Prostate gland (tissue), 2 donors: Measurements from ENCODE around the gene AGR2. TPM values are rescaled to one million over a fixed set of nuclear protein-coding genes. Genes with fewer than 3 reads are reported as not detected.

Source experiments
- DNase-seq: peaks from one replicate; pipeline ENCODE4 v3.0.0-alpha.2; 2019; ENCODE audit warnings: low spot score
- H3K27ac ChIP-seq, 2 donors: fragments of 200-600 bp; sonication (generic); 2 replicates each; pipeline ENCODE4 v1.5.1; 2017 to 2019
- H3K27me3 ChIP-seq: fragments of 200-600 bp; sonication (generic); replicated peaks from 2 replicates; pipeline ENCODE4 v1.5.1; 2019; ENCODE audit not compliant: insufficient read depth
- H3K36me3 ChIP-seq, 2 donors: fragments of 200-600 bp; sonication (generic); 1 replicate in 1 of 2; 2 replicates in 1 of 2; pipeline versions ENCODE4 v1.5.1 to v1.8.1; 2017 to 2019
- H3K4me1 ChIP-seq: fragments of 200-600 bp; sonication (generic); replicated peaks from 2 replicates; pipeline ENCODE4 v1.5.1; 2019
- H3K4me3 ChIP-seq, 2 donors: fragments of 200-600 bp; sonication (generic); 2 replicates each; pipeline ENCODE4 v1.5.1; 2017 to 2019
- H3K9me3 ChIP-seq: fragments of 200-600 bp; sonication (generic); 2 replicates; pipeline ENCODE4 v1.5.1; 2017
- POLR2A ChIP-seq: fragments of 450-650 bp; IDR thresholded peaks from one replicate; pipeline ENCODE4 v1.6.1; 2016; ENCODE audit warnings: antibody characterized with exemption, mild to moderate bottlenecking
- POLR2AphosphoS5 ChIP-seq: sonication (generic); formaldehyde crosslinking; IDR thresholded peaks from one replicate; pipeline ENCODE4 v1.6.1; 2017; ENCODE audit warnings: antibody characterized with exemption
- WGBS: methylation state at CpG from one replicate; pipeline ENCODE4 v1.1.5; 2018; 5-methylcytosine and 5-hydroxymethylcytosine counted together
- intact Hi-C: fragments of 100-400 bp; cut with DNase I; formaldehyde crosslinking; loops from one replicate; pipeline ENCODE4 v1.14.2; 2022
- total RNA-seq, 2 donors: library from RNA; depleted of rRNA; stranded (reverse); fragments of >200 nt; gene quantifications; one replicate each; pipeline ENCODE4 v1.1.0, GENCODE V29; 2016
- TF ChIP-seq, protein P1 (sequence below), 4 experiments: fragments of 200-600 bp in 2 of 4; fragments of 450-650 bp in 2 of 4; sonication (generic) in 2 of 4; IDR thresholded peaks; 1 replicate in 3 of 4; 2 replicates in 1 of 4; pipeline ENCODE4 v1.5.1; 2016 to 2019; ENCODE audit warnings: antibody characterized with exemption in 4 of 4, mild to moderate bottlenecking in 2 of 4, moderate library complexity in 2 of 4

The AGR2 gene
- total RNA-seq, 2 donors from 2014 or later = 74.6 to 290 TPM

GRCh38 chr7:16815001-16815400, 10.2 kb upstream of the AGR2 start:
- 84% methylated on average over 2 of the region's 2 CpGs for WGBS
- intact Hi-C loops = no loop called here
- H3K27ac ChIP-seq = no peak overlapping the region
- no peaks in the 10 kb centered on the region for H3K36me3 ChIP-seq
- no peak for TF ChIP-seq POLR2AphosphoS5
- TF ChIP-seq, protein P1, sequence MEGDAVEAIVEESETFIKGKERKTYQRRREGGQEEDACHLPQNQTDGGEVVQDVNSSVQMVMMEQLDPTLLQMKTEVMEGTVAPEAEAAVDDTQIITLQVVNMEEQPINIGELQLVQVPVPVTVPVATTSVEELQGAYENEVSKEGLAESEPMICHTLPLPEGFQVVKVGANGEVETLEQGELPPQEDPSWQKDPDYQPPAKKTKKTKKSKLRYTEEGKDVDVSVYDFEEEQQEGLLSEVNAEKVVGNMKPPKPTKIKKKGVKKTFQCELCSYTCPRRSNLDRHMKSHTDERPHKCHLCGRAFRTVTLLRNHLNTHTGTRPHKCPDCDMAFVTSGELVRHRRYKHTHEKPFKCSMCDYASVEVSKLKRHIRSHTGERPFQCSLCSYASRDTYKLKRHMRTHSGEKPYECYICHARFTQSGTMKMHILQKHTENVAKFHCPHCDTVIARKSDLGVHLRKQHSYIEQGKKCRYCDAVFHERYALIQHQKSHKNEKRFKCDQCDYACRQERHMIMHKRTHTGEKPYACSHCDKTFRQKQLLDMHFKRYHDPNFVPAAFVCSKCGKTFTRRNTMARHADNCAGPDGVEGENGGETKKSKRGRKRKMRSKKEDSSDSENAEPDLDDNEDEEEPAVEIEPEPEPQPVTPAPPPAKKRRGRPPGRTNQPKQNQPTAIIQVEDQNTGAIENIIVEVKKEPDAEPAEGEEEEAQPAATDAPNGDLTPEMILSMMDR (IDR thresholded peaks at IDR 0.05) = no peak
- TF ChIP-seq POLR2A = no peak
- DNase-seq = no peak
- no peaks in the 10 kb centered on the region for H3K9me3 ChIP-seq
- no peaks in the 10 kb centered on the region for H3K4me1 ChIP-seq
- no peak overlapping the region for H3K4me3 ChIP-seq
- H3K27me3 ChIP-seq = no peaks in the 10 kb centered on the region

GRCh38 chr7:16813232-16813616, 8.4 kb upstream of the AGR2 start:
- Histone ChIP-seq H3K27ac (no peak overlapping the region), H3K9me3 (no peaks in the 10 kb centered on the region), H3K36me3 (no peaks in the 10 kb centered on the region), H3K4me1 (no peaks in the 10 kb centered on the region), H3K27me3 (no peaks in the 10 kb centered on the region), H3K4me3 (no peak overlapping the region)
- WGBS = 36% methylated on average over 3 of the region's 3 CpGs
- intact Hi-C loops = no loop called here
- TF ChIP-seq, protein P1 (IDR thresholded peaks at IDR 0.05) = no peak
- TF ChIP-seq POLR2A (no peak), POLR2AphosphoS5 (no peak)
- peak; percentile 18 for DNase-seq

GRCh38 chr7:16812542-16813231, 7.9 kb upstream of the AGR2 start:
- H3K27ac ChIP-seq = no peak overlapping the region
- DNase-seq = no peak
- H3K4me3 ChIP-seq = no peak overlapping the region
- intact Hi-C loops = no loop called here
- TF ChIP-seq POLR2A (no peak), POLR2AphosphoS5 (peak; percentile 75)
- TF ChIP-seq, protein P1 (IDR thresholded peaks at IDR 0.05) = no peak
- H3K36me3 ChIP-seq = no peaks in the 10 kb centered on the region
- no peaks in the 10 kb centered on the region for H3K9me3 ChIP-seq
- no peaks in the 10 kb centered on the region for H3K4me1 ChIP-seq
- no peaks in the 10 kb centered on the region for H3K27me3 ChIP-seq
- WGBS = 60% methylated on average over 4 of the region's 4 CpGs

GRCh38 chr7:16811551-16811950, 6.8 kb upstream of the AGR2 start:
- no peak overlapping the region for H3K27ac ChIP-seq
- no peak for DNase-seq

More at GRCh38 chr7:16811551-16811950, 6.8 kb upstream of the AGR2 start:
- Histone ChIP-seq H3K36me3 (no peaks in the 10 kb centered on the region), H3K4me3 (no peak overlapping the region), H3K9me3 (no peaks in the 10 kb centered on the region), H3K4me1 (no peaks in the 10 kb centered on the region), H3K27me3 (no peaks in the 10 kb centered on the region)
- no peak for TF ChIP-seq POLR2A
- no peak for TF ChIP-seq POLR2AphosphoS5
- TF ChIP-seq, protein P1 (IDR thresholded peaks at IDR 0.05) = no peak
- intact Hi-C loops = no loop called here
- WGBS = 28% methylated on average over 2 of the region's 2 CpGs
